Measurements from ENCODE around the gene ADSL. TPM values are rescaled to one million over a fixed set of nuclear protein-coding genes. Genes with fewer than 3 reads are reported as not detected.

Gene ADSL
- total RNA-seq, 1 experiment from 2014 or later = 93.8 TPM

- H2AFZ ChIP-seq (ENCODE audit: low read length) = no peak overlapping the region
- H3K79me2 ChIP-seq (ENCODE audit: low read length) = no peaks in the 10 kb centered on the region
- no peaks in the 10 kb centered on the region for H3K4me1 ChIP-seq (ENCODE audit: insufficient read depth, low read length)
- ChIA-PET CTCF (no interaction called here), POLR2A (ENCODE audit: unreplicated experiment) (no interaction called here)
- no peaks in the 10 kb centered on the region for H3K9me2 ChIP-seq (replicated peaks; ENCODE audit: low read length)
- no peak overlapping the region for H3K4me3 ChIP-seq (ENCODE audit: low read length)
- no peak overlapping the region for H3K9ac ChIP-seq (ENCODE audit: low read length)
- H3K27ac ChIP-seq (ENCODE audit: low read length) = no peak overlapping the region
- no peaks in the 10 kb centered on the region for H3F3A ChIP-seq (ENCODE audit: low read length, unreplicated experiment)
- no peaks in the 10 kb centered on the region for H3K27me3 ChIP-seq (ENCODE audit: low read length)
- no peak for TF ChIP-seq EZH2phosphoT487 (IDR thresholded peaks at IDR 0.05; ENCODE audit: borderline replicate concordance, low read length)
- no peak for TF ChIP-seq CTCF (conservative IDR thresholded peaks at IDR 0.05; ENCODE audit: low read depth, low read length)
- no peak for TF ChIP-seq EZH2 (IDR thresholded peaks at IDR 0.05; ENCODE audit: low read length, unreplicated experiment)
- no peak overlapping the region for H3K4me2 ChIP-seq (ENCODE audit: low read length)
- H3K36me3 ChIP-seq (ENCODE audit: low read depth, low read length) = no peaks in the 10 kb centered on the region
- BruUV-seq (replicated peaks) = no TSS peak
- H4K20me1 ChIP-seq (ENCODE audit: low read length) = no peaks in the 10 kb centered on the region
- ATAC-seq (no peak), DNase-seq (no peak)
- H3K9me3 ChIP-seq (ENCODE audit: low read length) = no peaks in the 10 kb centered on the region
- intact Hi-C loops (cut with micrococcal nuclease) = no loop called here
These were observed 11.4 kb upstream of the ADSL start for GRCh38 chr22:40334899-40335298.

GRCh38 chr22:40335358-40335757 lies 10.9 kb upstream of the ADSL start:
- Histone ChIP-seq H3K79me2 (ENCODE audit: low read length) (no peaks in the 10 kb centered on the region), H4K20me1 (ENCODE audit: low read length) (no peaks in the 10 kb centered on the region), H3K9ac (ENCODE audit: low read length) (no peak overlapping the region), H3K4me2 (ENCODE audit: low read length) (no peak overlapping the region), H3K9me3 (ENCODE audit: low read length) (no peaks in the 10 kb centered on the region), H3F3A (ENCODE audit: low read length, unreplicated experiment) (no peaks in the 10 kb centered on the region), H3K27ac (ENCODE audit: low read length) (no peak overlapping the region), H3K9me2 (replicated peaks; ENCODE audit: low read length) (no peaks in the 10 kb centered on the region), H3K36me3 (ENCODE audit: low read depth, low read length) (no peaks in the 10 kb centered on the region), H3K4me3 (ENCODE audit: low read length) (no peak overlapping the region), H2AFZ (ENCODE audit: low read length) (no peak overlapping the region), H3K4me1 (ENCODE audit: insufficient read depth, low read length) (no peaks in the 10 kb centered on the region), H3K27me3 (ENCODE audit: low read length) (no peaks in the 10 kb centered on the region)
- no peak for DNase-seq
- intact Hi-C loops (cut with micrococcal nuclease) = no loop called here
- BruUV-seq (replicated peaks) = no TSS peak
- TF ChIP-seq CTCF (conservative IDR thresholded peaks at IDR 0.05; ENCODE audit: low read depth, low read length) (no peak), EZH2 (IDR thresholded peaks at IDR 0.05; ENCODE audit: low read length, unreplicated experiment) (no peak), EZH2phosphoT487 (IDR thresholded peaks at IDR 0.05; ENCODE audit: borderline replicate concordance, low read length) (no peak)
- ChIA-PET POLR2A (ENCODE audit: unreplicated experiment) (no interaction called here), CTCF (no interaction called here)
- ATAC-seq = no peak

GRCh38 chr22:40340044-40340443 lies 6.3 kb upstream of the ADSL start:
- Histone ChIP-seq H3K27ac (ENCODE audit: low read length) (no peak overlapping the region), H3K36me3 (ENCODE audit: low read depth, low read length) (no peaks in the 10 kb centered on the region), H3K79me2 (ENCODE audit: low read length) (no peaks in the 10 kb centered on the region), H3K4me3 (ENCODE audit: low read length) (no peak overlapping the region), H2AFZ (ENCODE audit: low read length) (no peak overlapping the region), H3K4me2 (ENCODE audit: low read length) (no peak overlapping the region), H3K9me3 (ENCODE audit: low read length) (no peaks in the 10 kb centered on the region), H3F3A (ENCODE audit: low read length, unreplicated experiment) (no peaks in the 10 kb centered on the region), H4K20me1 (ENCODE audit: low read length) (no peaks in the 10 kb centered on the region), H3K4me1 (ENCODE audit: insufficient read depth, low read length) (no peaks in the 10 kb centered on the region), H3K27me3 (ENCODE audit: low read length) (no peaks in the 10 kb centered on the region), H3K9me2 (replicated peaks; ENCODE audit: low read length) (no peaks in the 10 kb centered on the region), H3K9ac (ENCODE audit: low read length) (no peak overlapping the region)
- BruUV-seq (replicated peaks) = no TSS peak
- ATAC-seq (no peak), DNase-seq (no peak)
- ChIA-PET POLR2A (ENCODE audit: unreplicated experiment) (no interaction called here), CTCF (no interaction called here)
- intact Hi-C loops (cut with micrococcal nuclease) = no loop called here
- TF ChIP-seq EZH2 (IDR thresholded peaks at IDR 0.05; ENCODE audit: low read length, unreplicated experiment) (no peak), CTCF (conservative IDR thresholded peaks at IDR 0.05; ENCODE audit: low read depth, low read length) (no peak), EZH2phosphoT487 (IDR thresholded peaks at IDR 0.05; ENCODE audit: borderline replicate concordance, low read length) (no peak)
